Osteocyte (in vitro differentiated cells): ENCODE results near the gene NRXN3. TPM values are rescaled to one million over a fixed set of nuclear protein-coding genes. Genes with fewer than 3 reads are reported as not detected.

Source experiments
- DNase-seq: peaks from one replicate; pipeline ENCODE4 v3.0.0; 2021; ENCODE audit warnings: mixed read lengths; ENCODE audit not compliant: unreplicated experiment; ENCODE audit errors: extremely low spot score
- H3K27ac Mint-ChIP-seq: one replicate; pipeline ENCODE4 v1.8.0; 2021; ENCODE audit warnings: mild to moderate bottlenecking, mixed read lengths; ENCODE audit not compliant: unreplicated experiment
- H3K27me3 Mint-ChIP-seq: one replicate; pipeline ENCODE4 v1.8.0; 2021; ENCODE audit warnings: mixed read lengths; ENCODE audit not compliant: unreplicated experiment
- H3K36me3 Mint-ChIP-seq: one replicate; pipeline ENCODE4 v1.8.0; 2021; ENCODE audit warnings: mixed read lengths; ENCODE audit not compliant: unreplicated experiment
- H3K4me1 Mint-ChIP-seq: one replicate; pipeline ENCODE4 v1.8.0; 2021; ENCODE audit warnings: mixed read lengths; ENCODE audit not compliant: unreplicated experiment
- H3K4me3 Mint-ChIP-seq: one replicate; pipeline ENCODE4 v1.8.0; 2021; ENCODE audit warnings: mild to moderate bottlenecking, moderate library complexity, mixed read lengths; ENCODE audit not compliant: unreplicated experiment
- H3K9me3 Mint-ChIP-seq: one replicate; pipeline ENCODE4 v1.8.0; 2021; ENCODE audit warnings: mixed read lengths; ENCODE audit not compliant: unreplicated experiment
- total RNA-seq: library from RNA; stranded (reverse); gene quantifications from 2 replicates; pipeline ENCODE4 v1.2.1, GENCODE V29; 2021
- TF ChIP-seq, protein P1 (sequence below): fragments of 200-600 bp; sonication (generic); IDR thresholded peaks from 2 replicates; pipeline ENCODE4 v1.5.0; 2021; ENCODE audit warnings: antibody characterized with exemption, mild to moderate bottlenecking, moderate library complexity

NRXN3 gene
- total RNA-seq, 1 donor from 2014 or later, result 26.5 TPM

DNA sequence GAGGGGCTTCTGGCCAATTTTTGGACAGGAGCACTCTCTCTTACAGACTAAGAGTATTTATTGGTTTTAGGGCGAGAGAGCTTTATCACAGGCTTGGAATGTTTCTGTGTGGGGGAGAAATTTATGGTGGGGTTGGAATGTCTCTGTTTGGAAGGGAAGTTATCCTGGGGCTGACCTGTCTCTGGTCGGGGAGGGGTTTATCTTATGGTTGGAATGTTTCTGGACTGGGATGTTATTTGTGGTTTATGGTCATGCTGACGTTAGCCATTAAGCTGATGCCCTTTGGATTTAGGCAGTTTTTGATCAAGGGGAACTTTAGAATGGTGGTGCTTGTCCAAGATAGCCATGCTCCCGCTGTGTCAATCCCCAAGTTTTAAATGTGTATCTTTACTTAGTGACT lies 1426.4 kb downstream of the NRXN3 start:
- no peak for DNase-seq
- Mint-ChIP-seq H3K27ac (no peak overlapping the region), H3K36me3 (peaks cover 6% of the 10 kb centered on the region), H3K4me1 (peaks cover 13% of the 10 kb centered on the region), H3K9me3 (peaks cover 12% of the 10 kb centered on the region), H3K27me3 (no peaks in the 10 kb centered on the region), H3K4me3 (no peak overlapping the region)
- TF ChIP-seq, protein P1, sequence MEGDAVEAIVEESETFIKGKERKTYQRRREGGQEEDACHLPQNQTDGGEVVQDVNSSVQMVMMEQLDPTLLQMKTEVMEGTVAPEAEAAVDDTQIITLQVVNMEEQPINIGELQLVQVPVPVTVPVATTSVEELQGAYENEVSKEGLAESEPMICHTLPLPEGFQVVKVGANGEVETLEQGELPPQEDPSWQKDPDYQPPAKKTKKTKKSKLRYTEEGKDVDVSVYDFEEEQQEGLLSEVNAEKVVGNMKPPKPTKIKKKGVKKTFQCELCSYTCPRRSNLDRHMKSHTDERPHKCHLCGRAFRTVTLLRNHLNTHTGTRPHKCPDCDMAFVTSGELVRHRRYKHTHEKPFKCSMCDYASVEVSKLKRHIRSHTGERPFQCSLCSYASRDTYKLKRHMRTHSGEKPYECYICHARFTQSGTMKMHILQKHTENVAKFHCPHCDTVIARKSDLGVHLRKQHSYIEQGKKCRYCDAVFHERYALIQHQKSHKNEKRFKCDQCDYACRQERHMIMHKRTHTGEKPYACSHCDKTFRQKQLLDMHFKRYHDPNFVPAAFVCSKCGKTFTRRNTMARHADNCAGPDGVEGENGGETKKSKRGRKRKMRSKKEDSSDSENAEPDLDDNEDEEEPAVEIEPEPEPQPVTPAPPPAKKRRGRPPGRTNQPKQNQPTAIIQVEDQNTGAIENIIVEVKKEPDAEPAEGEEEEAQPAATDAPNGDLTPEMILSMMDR, result no peak

DNA sequence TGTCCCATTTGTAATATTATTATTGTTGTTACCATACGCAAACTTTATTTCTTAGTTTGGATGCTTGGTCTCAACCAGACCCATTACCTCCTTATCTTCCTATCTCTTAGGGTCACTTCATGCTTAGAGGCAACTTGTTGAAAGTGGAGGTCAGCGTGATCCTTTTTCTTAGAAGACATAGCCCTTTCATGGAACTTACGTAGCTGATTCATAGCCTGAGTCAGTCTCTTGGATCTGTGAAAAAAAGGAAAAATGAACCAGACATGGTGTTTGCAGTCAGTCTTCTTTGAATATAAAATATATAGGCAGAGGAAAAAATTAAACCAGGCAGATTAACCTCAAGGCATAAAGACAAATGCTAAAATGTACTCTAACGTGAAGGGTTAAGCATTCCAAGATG lies 1427.4 kb downstream of the NRXN3 start:
- TF ChIP-seq, protein P1, result no peak
- Mint-ChIP-seq H3K4me3 (no peak overlapping the region), H3K9me3 (peaks cover 12% of the 10 kb centered on the region), H3K27ac (no peak overlapping the region), H3K4me1 (peaks cover 13% of the 10 kb centered on the region), H3K36me3 (peaks cover 6% of the 10 kb centered on the region), H3K27me3 (no peaks in the 10 kb centered on the region)
- no peak for DNase-seq

DNA sequence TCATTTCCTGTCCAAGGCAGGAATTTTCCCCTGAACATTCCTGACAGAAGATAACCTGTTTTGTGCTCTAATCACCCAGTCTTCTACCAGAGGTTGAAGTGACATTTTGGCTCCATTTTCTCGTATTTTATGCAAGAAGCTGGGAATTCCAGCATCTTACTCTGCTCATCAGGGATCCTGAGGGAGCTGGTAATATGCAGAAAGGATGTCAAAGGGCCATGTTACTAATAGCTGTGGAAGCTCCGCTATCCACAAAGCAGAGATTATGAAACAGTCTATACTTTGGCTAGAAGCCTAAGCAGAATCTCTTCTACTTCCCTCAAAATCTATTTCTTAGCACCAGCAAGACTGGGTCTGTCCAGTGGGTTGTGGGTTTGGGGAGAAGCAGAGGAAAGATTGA lies 1428.2 kb downstream of the NRXN3 start:
- DNase-seq, result no peak
- peaks cover 13% of the 10 kb centered on the region for H3K4me1 Mint-ChIP-seq

DNA sequence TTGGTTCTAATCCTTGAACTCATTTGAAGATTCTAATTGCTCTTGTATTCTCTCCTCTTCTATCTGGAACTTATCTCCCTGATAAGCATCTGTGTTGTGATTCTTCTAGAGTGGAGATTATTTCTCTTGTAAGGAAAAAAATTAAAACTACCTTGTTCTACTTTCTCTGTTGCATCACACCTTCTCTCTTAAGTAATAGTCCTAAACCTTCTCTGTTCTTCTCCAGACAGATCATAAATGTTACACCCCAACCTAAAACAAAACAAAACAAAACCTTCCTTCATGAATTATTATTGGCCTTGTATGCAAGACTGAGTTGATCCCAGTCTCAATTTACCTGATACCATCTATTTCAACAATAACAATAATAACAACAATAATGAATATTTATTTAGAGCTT lies 1429.1 kb downstream of the NRXN3 start:
- Mint-ChIP-seq H3K4me3 (no peak overlapping the region), H3K27me3 (no peaks in the 10 kb centered on the region), H3K36me3 (peaks cover 6% of the 10 kb centered on the region), H3K4me1 (peaks cover 13% of the 10 kb centered on the region), H3K9me3 (peaks cover 12% of the 10 kb centered on the region), H3K27ac (no peak overlapping the region)
- DNase-seq, result no peak
- TF ChIP-seq, protein P1, result no peak

More for the DNA sequence above, 1428.2 kb downstream of the NRXN3 start:
- Mint-ChIP-seq H3K4me3 (no peak overlapping the region), H3K9me3 (peaks cover 12% of the 10 kb centered on the region), H3K27me3 (no peaks in the 10 kb centered on the region), H3K36me3 (peaks cover 6% of the 10 kb centered on the region), H3K27ac (no peak overlapping the region)
- TF ChIP-seq, protein P1, result no peak

DNA sequence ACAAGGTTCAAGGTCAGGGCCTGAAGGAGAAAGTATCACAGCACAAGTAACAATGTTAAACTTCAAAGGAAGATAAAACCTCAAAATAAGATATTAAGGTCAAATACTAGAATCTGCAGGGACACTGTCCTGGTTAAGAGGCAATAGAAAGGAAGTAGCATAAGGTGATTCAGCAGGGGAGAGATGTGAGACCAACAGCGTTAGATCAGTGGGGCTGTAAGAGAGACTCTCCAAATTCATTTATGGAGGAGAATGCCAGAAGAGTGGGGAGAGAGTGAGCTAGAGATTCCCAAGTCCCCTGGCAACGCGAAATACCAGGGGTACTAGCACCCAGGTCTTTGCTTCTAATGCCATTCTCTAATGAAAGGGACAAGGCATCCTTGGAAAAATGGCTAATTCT lies 1430.2 kb downstream of the NRXN3 start:
- TF ChIP-seq, protein P1, result no peak
- peaks cover 13% of the 10 kb centered on the region for H3K4me1 Mint-ChIP-seq
- peaks cover 12% of the 10 kb centered on the region for H3K9me3 Mint-ChIP-seq
- peaks cover 6% of the 10 kb centered on the region for H3K36me3 Mint-ChIP-seq
- H3K4me3 Mint-ChIP-seq, result no peak overlapping the region
- H3K27ac Mint-ChIP-seq, result no peak overlapping the region
- no peak for DNase-seq
- H3K27me3 Mint-ChIP-seq, result no peaks in the 10 kb centered on the region
